Left colon (tissue), 2 donors: ENCODE results near the gene RPS6KC1. TPM values are rescaled to one million over a fixed set of nuclear protein-coding genes. Genes with fewer than 3 reads are reported as not detected.

Experiments used
- ATAC-seq: fragments of 200-7000 bp; cut with Tn5 transposase; one replicate; pipeline ENCODE4 v1.9.1; 2020; ENCODE audit warnings: mild to moderate bottlenecking, moderate library complexity
- DNase-seq, 2 donors: peaks; one replicate each; pipeline ENCODE4 v3.0.0-alpha.2; 2020
- intact Hi-C, 2 donors: fragments of 100-400 bp; cut with DNase I in 1 of 2; cut with micrococcal nuclease in 1 of 2; formaldehyde crosslinking; loops; one replicate each; pipeline versions ENCODE4 v1.11.2 to v1.14.0; 2022; cut with DNase I, micrococcal nuclease
- total RNA-seq, 2 donors: library from RNA; stranded (reverse); fragmentation: NEBNext Ultra II Directional; extraction: Animal tissue kit (Norgen Biotek cat#: 25700); gene quantifications; one replicate each; pipeline ENCODE4 v1.2.1, GENCODE V29; 2021
- donor health status: DM: no; HTN: no; CAD: no.
- donor health status: DM: yes; HTN: yes; CAD: no.

Gene RPS6KC1
- total RNA-seq, 2 donors from 2014 or later: 9.4 to 11.2 TPM

DNA sequence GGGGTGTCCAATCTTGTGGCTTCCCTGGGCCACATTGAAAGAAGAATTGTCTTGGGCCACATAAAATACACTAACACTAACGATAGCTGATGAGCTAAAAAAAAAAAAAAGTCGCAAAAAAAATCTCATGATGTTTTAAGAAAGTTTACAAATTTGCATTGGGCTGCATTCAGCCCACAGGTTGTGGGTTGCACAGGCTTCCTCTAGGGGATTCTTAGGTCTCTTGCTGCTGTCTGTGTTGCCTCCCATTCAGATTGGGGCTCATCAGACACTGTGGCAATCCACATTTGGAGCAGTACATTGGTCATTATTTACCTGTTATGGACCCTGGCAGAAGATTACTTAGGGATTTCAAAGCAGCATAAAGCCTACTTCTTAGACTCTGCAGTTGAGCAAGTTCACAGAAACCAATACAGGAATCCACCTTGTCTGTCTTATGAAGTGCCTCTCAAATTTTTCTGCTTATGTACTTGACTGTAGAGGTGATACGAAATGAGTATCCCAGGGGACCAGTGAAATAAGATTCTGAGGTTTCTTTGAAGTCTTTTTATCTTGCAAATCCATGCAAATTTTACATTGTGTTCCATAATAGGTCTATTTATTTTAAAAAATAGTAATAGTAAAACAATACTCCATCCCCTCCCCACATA, 205.5 kb downstream of the RPS6KC1 start:
- DNase-seq: no peak
- ATAC-seq: no peak
- intact Hi-C loops: no loop called here

DNA sequence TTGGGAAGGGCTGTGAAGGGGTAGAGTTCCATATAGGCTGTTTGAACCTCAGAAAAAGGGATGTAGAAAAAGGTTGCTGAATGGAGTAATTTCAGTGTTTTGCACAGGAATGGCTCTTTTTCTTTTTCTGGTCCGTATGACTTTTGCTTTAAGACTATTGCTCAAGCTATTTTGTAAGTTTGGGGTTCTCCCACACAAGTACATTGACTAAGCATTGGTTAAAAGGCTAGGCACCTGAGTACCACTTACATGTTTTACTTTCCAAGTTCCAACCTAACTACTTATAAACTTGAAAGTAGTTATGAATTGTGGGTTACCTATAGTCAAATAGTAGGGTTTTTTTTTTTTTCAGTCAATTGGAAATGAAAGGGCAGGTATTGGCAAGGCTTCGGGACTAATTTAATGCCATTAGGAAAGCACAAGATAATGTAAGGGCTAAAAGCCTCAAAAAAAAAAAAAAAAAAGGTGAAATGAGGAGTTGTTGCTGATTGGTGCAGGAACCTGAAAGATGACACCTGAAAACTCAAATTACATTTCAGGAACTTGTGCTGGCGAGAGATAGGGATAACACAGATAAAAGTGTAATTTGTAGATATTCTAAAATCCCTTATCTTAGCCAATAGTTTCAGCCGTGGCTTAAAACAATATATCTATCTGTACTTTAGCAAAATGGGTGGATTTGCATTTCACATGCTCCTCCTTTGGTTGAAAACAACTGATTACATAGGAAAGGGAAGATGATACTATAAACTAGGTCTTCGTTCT, 209.5 kb downstream of the RPS6KC1 start:
- ATAC-seq (no peak), DNase-seq (no peak)
- intact Hi-C loops: no loop called here

- intact Hi-C loops: no loop called here
- DNase-seq: no peak
- no peak for ATAC-seq
These were observed 213.5 kb downstream of the RPS6KC1 start for GRCh38 chr1:213264531-213264930.

- DNase-seq: no peak
- intact Hi-C loops: no loop called here
- ATAC-seq: no peak
These were observed 216.1 kb downstream of the RPS6KC1 start for GRCh38 chr1:213266983-213267772.

GRCh38 chr1:213268221-213268620, 217.2 kb downstream of the RPS6KC1 start:
- intact Hi-C loops: no loop called here
- ATAC-seq (no peak), DNase-seq (no peak)

GRCh38 chr1:213269829-213270228, 218.8 kb downstream of the RPS6KC1 start:
- intact Hi-C loops: no loop called here
- ATAC-seq (no peak), DNase-seq (no peak)

DNA sequence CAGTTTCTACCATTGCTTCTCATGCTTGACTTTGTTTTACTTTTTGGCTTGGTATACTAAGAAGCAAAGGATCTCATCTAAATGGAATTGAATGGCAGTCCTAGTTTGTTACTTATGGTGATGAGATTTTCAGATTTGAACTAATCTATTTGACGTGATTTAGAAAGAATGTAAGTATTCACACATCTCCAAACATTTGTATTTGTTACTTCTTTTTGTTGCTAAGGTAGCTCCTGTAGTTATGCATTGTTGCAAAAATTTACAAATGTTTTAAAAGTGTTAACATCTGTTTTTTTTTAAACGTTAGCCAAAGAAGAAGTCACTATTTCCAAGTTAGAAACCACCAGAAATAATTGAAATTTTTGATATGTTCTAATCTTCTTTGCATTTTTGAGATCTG, 222.5 kb downstream of the RPS6KC1 start:
- no peak for ATAC-seq
- intact Hi-C loops: no loop called here
- DNase-seq: no peak

GRCh38 chr1:213274140-213274539, 223.1 kb downstream of the RPS6KC1 start:
- intact Hi-C loops: no loop called here
- DNase-seq: no peak

GRCh38 chr1:213275293-213275692, 224.3 kb downstream of the RPS6KC1 start:
- intact Hi-C loops: no loop called here
- DNase-seq (no peak), ATAC-seq (no peak)

More at GRCh38 chr1:213274140-213274539, 223.1 kb downstream of the RPS6KC1 start:
- no peak for ATAC-seq

DNA sequence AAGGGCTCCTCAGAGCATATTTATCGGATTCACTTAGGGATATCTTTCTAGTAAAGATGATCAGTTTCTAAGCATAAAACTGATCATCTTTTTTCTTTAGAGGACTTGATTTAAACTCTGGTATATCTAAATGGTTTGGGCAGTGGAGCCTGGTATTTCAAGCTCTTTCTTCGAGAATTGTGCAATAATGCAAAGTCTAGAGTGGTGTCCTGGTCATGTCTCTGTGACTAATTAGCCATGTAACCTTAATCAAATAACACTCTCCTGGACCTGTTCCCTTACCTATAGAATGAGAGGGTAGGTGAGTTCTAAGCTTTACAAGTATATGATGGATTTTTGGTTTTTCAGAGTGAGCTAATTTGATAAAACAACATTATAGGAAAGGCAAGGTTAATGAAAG, 225.2 kb downstream of the RPS6KC1 start:
- intact Hi-C loops: no loop called here
- ATAC-seq (no peak), DNase-seq (no peak)

DNA sequence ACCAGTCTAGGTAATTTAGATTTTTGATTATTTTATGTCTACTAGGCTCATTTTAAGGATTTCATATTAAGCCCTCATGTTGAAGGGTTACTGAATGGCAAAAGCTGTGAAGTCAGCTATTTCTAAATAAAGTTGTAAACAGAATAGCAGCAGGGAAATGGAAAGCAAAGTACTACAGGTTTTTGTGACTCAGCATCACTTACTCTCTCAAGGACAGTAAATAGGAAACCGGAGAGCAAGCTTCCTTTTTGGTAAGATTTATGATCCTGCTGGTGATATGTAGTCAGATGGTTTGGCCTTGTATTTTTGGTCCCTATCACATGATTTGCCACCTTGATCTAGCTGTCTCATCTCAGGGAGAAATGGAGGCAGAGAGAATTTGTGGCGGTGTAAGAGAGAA, 226.0 kb downstream of the RPS6KC1 start:
- intact Hi-C loops: no loop called here
- DNase-seq (no peak), ATAC-seq (no peak)

DNA sequence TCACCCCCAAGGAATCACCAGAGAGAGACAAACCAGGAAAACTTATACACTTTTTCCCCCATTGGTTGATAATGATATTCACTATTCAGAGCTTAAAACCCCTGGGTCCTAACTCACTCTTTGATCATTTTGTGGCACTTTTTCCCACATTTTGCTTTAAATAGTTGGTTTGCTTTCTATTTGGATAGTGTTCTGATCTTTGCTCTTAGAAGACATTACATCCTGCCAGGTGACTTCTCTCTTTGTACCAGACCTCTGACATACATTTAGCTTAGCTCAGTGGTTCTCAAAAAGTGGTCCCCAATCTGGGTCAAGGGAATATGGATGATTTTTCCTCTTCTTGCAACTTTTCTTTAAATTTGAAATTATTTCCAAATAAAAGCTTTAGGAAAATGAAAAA, 228.4 kb downstream of the RPS6KC1 start:
- intact Hi-C loops: no loop called here
- DNase-seq: no peak
- no peak for ATAC-seq

GRCh38 chr1:213281640-213282301, 230.7 kb downstream of the RPS6KC1 start:
- intact Hi-C loops: no loop called here
- no peak for DNase-seq
- no peak for ATAC-seq

- DNase-seq (no peak), ATAC-seq (no peak)
- intact Hi-C loops: no loop called here
These were observed 233.6 kb downstream of the RPS6KC1 start for GRCh38 chr1:213284626-213285025.

DNA sequence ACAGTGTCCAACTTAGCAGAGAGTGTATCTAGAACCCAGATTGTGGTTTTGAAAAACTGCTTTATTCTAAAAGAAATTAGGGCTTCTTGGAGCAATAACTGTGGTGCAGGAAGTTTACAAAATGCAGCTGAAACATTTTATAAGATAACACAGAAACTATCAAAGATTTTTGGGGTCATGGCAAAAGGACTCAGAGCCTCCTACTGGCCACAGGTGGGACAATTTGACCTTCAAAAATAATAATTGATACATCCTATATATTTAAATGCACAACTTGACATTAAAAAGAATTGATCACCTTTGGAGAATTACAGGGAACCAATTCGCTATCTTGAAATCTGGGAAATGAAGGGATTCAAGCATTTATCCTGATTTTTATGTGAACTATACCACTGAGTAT, 235.2 kb downstream of the RPS6KC1 start:
- intact Hi-C loops: no loop called here
- ATAC-seq: no peak
- no peak for DNase-seq

DNA sequence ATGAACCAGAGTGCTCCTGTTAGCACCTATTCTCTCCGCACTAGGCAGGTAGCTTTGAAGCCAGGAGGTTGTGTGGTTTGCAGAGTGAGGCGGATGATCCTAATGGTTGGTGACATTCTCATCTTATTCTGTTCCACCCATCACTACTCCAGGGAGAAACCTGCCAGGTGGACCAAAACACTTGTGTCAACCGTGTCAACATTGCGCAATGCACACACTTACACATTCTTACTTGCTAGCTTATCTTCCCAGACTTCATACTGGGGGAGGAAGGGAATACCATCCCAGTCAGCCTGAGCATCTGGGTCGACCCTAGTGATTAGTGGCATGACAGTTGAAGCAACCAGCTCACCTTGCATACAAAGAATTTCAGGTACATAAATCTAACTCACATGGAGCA, 236.9 kb downstream of the RPS6KC1 start:
- ATAC-seq (no peak), DNase-seq (no peak)
- intact Hi-C loops: no loop called here

GRCh38 chr1:213291526-213291925, 240.5 kb downstream of the RPS6KC1 start:
- DNase-seq (no peak), ATAC-seq (no peak)
- intact Hi-C loops: no loop called here

DNA sequence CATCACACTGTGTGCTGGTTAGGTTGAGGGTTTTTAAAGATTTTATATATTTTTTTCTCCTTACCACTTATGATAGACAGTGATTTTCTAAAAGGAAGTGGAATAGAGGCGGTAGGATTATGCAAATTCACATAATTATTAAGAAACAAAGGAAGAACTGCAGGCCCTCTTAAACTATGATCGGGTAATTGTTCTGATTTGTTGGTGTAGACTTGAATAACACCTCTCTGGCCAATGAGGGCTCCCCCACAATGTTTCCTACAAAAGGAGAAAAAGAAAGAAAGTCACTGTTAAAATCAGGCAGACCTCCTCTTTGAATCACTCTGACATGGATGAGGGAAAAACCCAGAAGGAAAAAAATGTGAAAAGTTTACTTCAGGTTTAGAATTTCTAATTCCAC, 241.6 kb downstream of the RPS6KC1 start:
- DNase-seq: no peak
- no peak for ATAC-seq
- intact Hi-C loops: no loop called here

DNA sequence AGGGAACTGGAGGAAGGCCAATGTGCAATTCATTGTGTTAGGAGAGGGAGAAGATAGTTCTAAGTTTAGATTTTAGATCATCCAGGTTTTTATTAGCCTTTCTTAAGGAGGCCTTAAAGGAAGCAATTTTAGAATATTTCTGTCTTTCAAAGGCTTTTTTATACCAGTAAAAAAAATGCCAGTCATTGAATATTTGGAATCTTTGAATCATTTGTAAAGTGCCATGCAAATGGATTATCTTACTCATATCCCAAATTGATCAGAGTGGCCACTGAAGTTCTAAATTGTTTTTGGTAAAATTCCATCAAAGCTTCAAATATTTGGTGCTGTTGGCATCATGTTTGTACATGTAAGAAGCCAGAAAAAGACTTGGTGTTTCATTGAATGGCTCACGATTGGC, 244.8 kb downstream of the RPS6KC1 start:
- DNase-seq (no peak), ATAC-seq (no peak)
- intact Hi-C loops: no loop called here
